ENCODE results near the gene TMEM214. TPM values are rescaled to one million over a fixed set of nuclear protein-coding genes. Genes with fewer than 3 reads are reported as not detected.

Gene TMEM214
- total RNA-seq, 1 donor from 2014 or later: 55.2 TPM

- no peak overlapping the region for H3K27ac Mint-ChIP-seq (ENCODE audit: unreplicated experiment)
- H3K4me3 Mint-ChIP-seq: no peak overlapping the region
- peaks cover 2% of the 10 kb centered on the region for H3K36me3 Mint-ChIP-seq (ENCODE audit: low read depth)
- no peaks in the 10 kb centered on the region for H3K4me1 Mint-ChIP-seq
- H3K9me3 Mint-ChIP-seq: no peaks in the 10 kb centered on the region
- no peak for TF ChIP-seq CTCF (conservative IDR thresholded peaks at IDR 0.05)
- H3K27me3 Mint-ChIP-seq (ENCODE audit: low read depth): no peaks in the 10 kb centered on the region
- no peak for DNase-seq (ENCODE audit: low read depth, low spot score)
These were observed 7.1 kb downstream of the TMEM214 start for GRCh38 chr2:27039871-27040270.

GRCh38 chr2:27040282-27040681, 7.5 kb downstream of the TMEM214 start:
- H3K4me3 Mint-ChIP-seq: no peak overlapping the region
- no peaks in the 10 kb centered on the region for H3K9me3 Mint-ChIP-seq
- no peaks in the 10 kb centered on the region for H3K27me3 Mint-ChIP-seq (ENCODE audit: low read depth)
- no peak for DNase-seq (ENCODE audit: low read depth, low spot score)
- no peaks in the 10 kb centered on the region for H3K4me1 Mint-ChIP-seq
- peaks cover 2% of the 10 kb centered on the region for H3K36me3 Mint-ChIP-seq (ENCODE audit: low read depth)
- no peak overlapping the region for H3K27ac Mint-ChIP-seq (ENCODE audit: unreplicated experiment)
- no peak for TF ChIP-seq CTCF (conservative IDR thresholded peaks at IDR 0.05)

- H3K9me3 Mint-ChIP-seq: no peaks in the 10 kb centered on the region
- H3K27ac Mint-ChIP-seq (ENCODE audit: unreplicated experiment): no peak overlapping the region
- no peaks in the 10 kb centered on the region for H3K4me1 Mint-ChIP-seq
- no peak for DNase-seq (ENCODE audit: low read depth, low spot score)
- no peak overlapping the region for H3K4me3 Mint-ChIP-seq
- H3K27me3 Mint-ChIP-seq (ENCODE audit: low read depth): no peaks in the 10 kb centered on the region
- H3K36me3 Mint-ChIP-seq (ENCODE audit: low read depth): no peaks in the 10 kb centered on the region
- no peak for TF ChIP-seq CTCF (conservative IDR thresholded peaks at IDR 0.05)
These were observed 9.0 kb downstream of the TMEM214 start for GRCh38 chr2:27041752-27042151.

GRCh38 chr2:27042159-27042661, 9.4 kb downstream of the TMEM214 start:
- DNase-seq (ENCODE audit: low read depth, low spot score): no peak
- no peak for TF ChIP-seq CTCF (conservative IDR thresholded peaks at IDR 0.05)
- Mint-ChIP-seq H3K36me3 (ENCODE audit: low read depth) (no peaks in the 10 kb centered on the region), H3K27ac (ENCODE audit: unreplicated experiment) (no peak overlapping the region), H3K27me3 (ENCODE audit: low read depth) (no peaks in the 10 kb centered on the region), H3K4me1 (no peaks in the 10 kb centered on the region), H3K4me3 (no peak overlapping the region), H3K9me3 (no peaks in the 10 kb centered on the region)

- no peak for DNase-seq (ENCODE audit: low read depth, low spot score)
- Mint-ChIP-seq H3K9me3 (no peaks in the 10 kb centered on the region), H3K36me3 (ENCODE audit: low read depth) (no peaks in the 10 kb centered on the region), H3K4me3 (no peak overlapping the region), H3K4me1 (peaks cover 4% of the 10 kb centered on the region), H3K27ac (ENCODE audit: unreplicated experiment) (no peak overlapping the region), H3K27me3 (ENCODE audit: low read depth) (peaks cover 3% of the 10 kb centered on the region)
- no peak for TF ChIP-seq CTCF (conservative IDR thresholded peaks at IDR 0.05)
These were observed 10.3 kb downstream of the TMEM214 start for GRCh38 chr2:27042985-27043634.

All from neural crest cell (in vitro differentiated cells).